ENCODE results near the gene POFUT1. TPM values are rescaled to one million over a fixed set of nuclear protein-coding genes. Genes with fewer than 3 reads are reported as not detected.

The POFUT1 gene
- total RNA-seq, 6 experiments from 2014 or later, result 24.2 to 40.2 (median 28.7) TPM

DNA sequence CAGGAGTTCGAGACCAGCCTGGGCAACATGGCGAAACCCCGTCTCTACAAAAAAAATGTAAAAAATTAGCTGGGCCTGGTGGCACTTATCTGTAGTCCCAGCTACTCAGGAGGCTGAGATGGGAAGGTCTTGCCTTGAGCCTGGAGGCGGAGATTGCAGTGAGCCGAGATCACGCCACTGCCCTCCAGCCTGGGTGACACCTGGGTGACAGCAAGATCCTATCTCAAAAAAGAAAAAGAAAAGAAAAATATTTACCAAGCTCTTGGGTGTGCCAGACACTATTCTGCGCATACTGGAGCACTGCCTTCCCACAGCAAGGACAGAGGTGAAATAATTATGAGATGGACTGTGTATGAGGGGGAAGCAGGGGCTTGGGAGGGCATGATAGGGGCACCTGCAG, 19.6 kb downstream of the POFUT1 start:
- Histone ChIP-seq H3K27me3 (no peaks in the 10 kb centered on the region), H3K9me3 (no peaks in the 10 kb centered on the region), H3K4me1 (peaks cover 0 to 31% (median 10%) of the 10 kb centered on the region in 4 donors), H3K4me3 (no peak overlapping the region), H3K27ac (peak overlapping the region in 2 of 3 donors; percentile 48 to 72), H3K36me3 (peaks cover 0 to 35% (median 8%) of the 10 kb centered on the region in 4 donors)
- TF ChIP-seq, protein P1, sequence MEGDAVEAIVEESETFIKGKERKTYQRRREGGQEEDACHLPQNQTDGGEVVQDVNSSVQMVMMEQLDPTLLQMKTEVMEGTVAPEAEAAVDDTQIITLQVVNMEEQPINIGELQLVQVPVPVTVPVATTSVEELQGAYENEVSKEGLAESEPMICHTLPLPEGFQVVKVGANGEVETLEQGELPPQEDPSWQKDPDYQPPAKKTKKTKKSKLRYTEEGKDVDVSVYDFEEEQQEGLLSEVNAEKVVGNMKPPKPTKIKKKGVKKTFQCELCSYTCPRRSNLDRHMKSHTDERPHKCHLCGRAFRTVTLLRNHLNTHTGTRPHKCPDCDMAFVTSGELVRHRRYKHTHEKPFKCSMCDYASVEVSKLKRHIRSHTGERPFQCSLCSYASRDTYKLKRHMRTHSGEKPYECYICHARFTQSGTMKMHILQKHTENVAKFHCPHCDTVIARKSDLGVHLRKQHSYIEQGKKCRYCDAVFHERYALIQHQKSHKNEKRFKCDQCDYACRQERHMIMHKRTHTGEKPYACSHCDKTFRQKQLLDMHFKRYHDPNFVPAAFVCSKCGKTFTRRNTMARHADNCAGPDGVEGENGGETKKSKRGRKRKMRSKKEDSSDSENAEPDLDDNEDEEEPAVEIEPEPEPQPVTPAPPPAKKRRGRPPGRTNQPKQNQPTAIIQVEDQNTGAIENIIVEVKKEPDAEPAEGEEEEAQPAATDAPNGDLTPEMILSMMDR (IDR thresholded peaks at IDR 0.05), result no peak
- no peak for TF ChIP-seq POLR2A (IDR thresholded peaks at IDR 0.05)
- WGBS (ENCODE audit: insufficient coverage, low coverage, low lambda C conversion rate, missing lambda C conversion rate), result 42% methylated on average over 4 of the region's 7 CpGs
- ATAC-seq (peak; percentile 54 to 66 (median 60)), DNase-seq (peak in 1 of 3 donors; percentile 69)
- intact Hi-C loops (cut with DNase I), result loop anchor here in 1 of 2 donors (10.0 kb wide), 1 partner anchor 73 kb away; no protein-coding TSS in a partner anchor

DNA sequence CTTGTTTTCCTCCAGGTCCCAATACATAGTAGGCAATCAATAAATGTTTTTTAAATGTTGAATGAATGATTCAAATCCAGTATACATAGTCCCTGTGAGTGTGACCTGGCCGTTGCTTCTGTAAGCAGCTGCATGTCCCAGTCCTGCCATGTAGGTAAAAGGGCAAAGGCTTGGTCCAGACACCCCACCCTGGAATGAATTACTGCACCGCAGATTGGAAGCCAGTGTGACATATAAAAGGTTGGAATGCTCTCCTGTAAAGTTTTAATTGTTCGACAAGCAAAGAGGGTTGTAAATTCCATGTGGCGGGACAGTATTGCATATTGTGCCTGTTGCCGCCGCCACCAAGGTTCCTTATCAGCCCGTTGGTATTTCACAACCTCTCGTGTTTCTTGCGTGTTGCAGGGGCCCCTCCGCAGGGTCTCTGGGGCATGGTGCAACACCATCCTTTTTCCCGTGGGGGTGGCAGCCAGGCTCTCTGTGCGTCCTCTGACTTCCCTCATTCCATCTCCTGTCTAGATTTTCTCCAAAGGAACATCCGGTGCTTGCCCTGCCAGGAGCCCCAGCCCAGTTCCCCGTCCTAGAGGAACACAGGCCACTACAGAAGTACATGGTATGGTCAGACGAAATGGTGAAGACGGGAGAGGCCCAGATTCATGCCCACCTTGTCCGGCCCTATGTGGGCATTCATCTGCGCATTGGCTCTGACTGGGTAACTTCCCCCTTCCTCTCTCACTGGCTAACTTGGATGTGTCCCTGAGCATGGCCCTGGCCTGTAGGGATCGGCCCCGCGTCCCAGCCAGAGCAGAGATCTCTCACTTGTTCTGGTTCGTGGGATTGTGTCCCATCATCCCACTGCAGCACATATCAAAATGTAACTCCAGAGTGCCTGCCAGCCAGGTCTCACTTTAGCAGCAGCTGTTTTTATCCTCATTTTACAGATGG, 20.3 kb downstream of the POFUT1 start:
- WGBS (ENCODE audit: insufficient coverage, low coverage, low lambda C conversion rate, missing lambda C conversion rate), result 56% methylated on average over 7 of the region's 22 CpGs
- ATAC-seq (peak; percentile 71 to 75 (median 74)), DNase-seq (peak in 1 of 3 donors; percentile 31)
- H3K27ac ChIP-seq, result peak overlapping the region in 2 of 3 donors; percentile 48 to 72
- H3K4me3 ChIP-seq, result no peak overlapping the region
- peaks cover 0 to 32% (median 10%) of the 10 kb centered on the region in 4 donors for H3K4me1 ChIP-seq
- no peak for TF ChIP-seq POLR2A (IDR thresholded peaks at IDR 0.05)
- TF ChIP-seq, protein P1 (IDR thresholded peaks at IDR 0.05), result no peak
- H3K27me3 ChIP-seq, result no peaks in the 10 kb centered on the region
- intact Hi-C loops (cut with DNase I), result loop anchor here in 1 of 2 donors (10.0 kb wide), 1 partner anchor 73 kb away; no protein-coding TSS in a partner anchor
- peaks cover 0 to 32% (median 8%) of the 10 kb centered on the region in 4 donors for H3K36me3 ChIP-seq
- no peaks in the 10 kb centered on the region for H3K9me3 ChIP-seq

DNA sequence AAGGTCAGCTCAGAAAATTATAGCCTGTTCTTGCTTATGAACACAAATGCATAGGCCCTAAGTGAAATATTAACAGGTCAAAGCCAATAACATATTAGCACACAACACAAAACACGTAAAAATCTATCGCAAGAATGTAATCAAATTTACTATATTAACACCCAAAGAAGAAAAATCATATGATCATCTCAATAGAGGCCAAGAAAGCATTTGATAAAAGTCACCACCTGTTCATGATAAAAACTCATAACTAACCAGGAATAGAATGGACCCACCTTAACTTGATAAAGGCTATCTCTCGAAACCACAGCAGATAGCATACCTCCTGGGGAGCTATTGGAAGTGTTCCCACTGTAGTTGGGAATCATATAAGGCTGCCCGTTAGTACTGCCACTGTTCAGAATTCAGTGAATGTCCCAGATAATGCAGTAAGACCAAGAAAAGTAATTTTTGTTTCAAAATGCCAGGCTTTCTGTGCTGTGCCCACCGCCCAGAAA, 21.6 kb downstream of the POFUT1 start:
- H3K27ac ChIP-seq, result no peak overlapping the region
- no peaks in the 10 kb centered on the region for H3K9me3 ChIP-seq
- no peak overlapping the region for H3K4me3 ChIP-seq
- 82% methylated on average over 4 of the region's 5 CpGs for WGBS (ENCODE audit: insufficient coverage, low coverage, low lambda C conversion rate, missing lambda C conversion rate)
- no peak for TF ChIP-seq POLR2A (IDR thresholded peaks at IDR 0.05)
- TF ChIP-seq, protein P1 (IDR thresholded peaks at IDR 0.05), result no peak
- H3K4me1 ChIP-seq, result peaks cover 0 to 32% (median 10%) of the 10 kb centered on the region in 4 donors
- ATAC-seq (no peak), DNase-seq (no peak)
- intact Hi-C loops (cut with DNase I), result loop anchor here in 1 of 2 donors (10.0 kb wide), 1 partner anchor 74 kb away; no protein-coding TSS in a partner anchor
- H3K36me3 ChIP-seq, result peaks cover 0 to 27% (median 8%) of the 10 kb centered on the region in 4 donors
- H3K27me3 ChIP-seq, result no peaks in the 10 kb centered on the region

DNA sequence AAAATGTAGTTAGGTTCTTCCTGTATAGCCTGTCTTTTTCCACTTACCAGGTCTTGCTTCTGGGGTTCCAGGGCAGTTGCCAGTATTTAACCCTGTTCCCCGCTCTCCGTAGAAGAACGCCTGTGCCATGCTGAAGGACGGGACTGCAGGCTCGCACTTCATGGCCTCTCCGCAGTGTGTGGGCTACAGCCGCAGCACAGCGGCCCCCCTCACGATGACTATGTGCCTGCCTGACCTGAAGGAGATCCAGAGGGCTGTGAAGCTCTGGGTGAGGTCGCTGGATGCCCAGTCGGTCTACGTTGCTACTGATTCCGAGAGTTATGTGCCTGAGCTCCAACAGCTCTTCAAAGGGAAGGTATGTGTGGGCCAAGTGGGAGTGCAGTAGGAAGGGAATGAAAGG, 23.0 kb downstream of the POFUT1 start:
- Histone ChIP-seq H3K36me3 (peaks cover 0 to 30% (median 10%) of the 10 kb centered on the region in 4 donors), H3K4me1 (peaks cover 0 to 39% (median 13%) of the 10 kb centered on the region in 4 donors)
- no peak for ATAC-seq

More for the DNA sequence above, 23.0 kb downstream of the POFUT1 start:
- DNase-seq, result no peak
- H3K27ac ChIP-seq, result no peak overlapping the region
- 92% methylated on average over 4 of the region's 13 CpGs for WGBS (ENCODE audit: insufficient coverage, low coverage, low lambda C conversion rate, missing lambda C conversion rate)
- no peak overlapping the region for H3K4me3 ChIP-seq
- intact Hi-C loops (cut with DNase I), result no loop called here
- TF ChIP-seq, protein P1 (IDR thresholded peaks at IDR 0.05), result no peak
- no peak for TF ChIP-seq POLR2A (IDR thresholded peaks at IDR 0.05)
- no peaks in the 10 kb centered on the region for H3K9me3 ChIP-seq
- no peaks in the 10 kb centered on the region for H3K27me3 ChIP-seq
